HL-60/S4 treated with phorbol 12-myristate 13-acetate at 8.2 ng/mL for 4 days and 3 days (cell line): ENCODE data around the gene ARHGAP44.
"Not testable (repeated sequence)": the region's sequence is repeated elsewhere in the genome, so short reads cannot be mapped to it uniquely, and the experiment has no call there.

Experiments used
- in situ Hi-C: fragments of 300-500 bp; cut with MboI; formaldehyde crosslinking; loops from 2 replicates; pipeline ENCODE4 v1.15.0; 2022; ENCODE audit warnings: low sequenced_read_pairs

The ARHGAP44 gene

DNA sequence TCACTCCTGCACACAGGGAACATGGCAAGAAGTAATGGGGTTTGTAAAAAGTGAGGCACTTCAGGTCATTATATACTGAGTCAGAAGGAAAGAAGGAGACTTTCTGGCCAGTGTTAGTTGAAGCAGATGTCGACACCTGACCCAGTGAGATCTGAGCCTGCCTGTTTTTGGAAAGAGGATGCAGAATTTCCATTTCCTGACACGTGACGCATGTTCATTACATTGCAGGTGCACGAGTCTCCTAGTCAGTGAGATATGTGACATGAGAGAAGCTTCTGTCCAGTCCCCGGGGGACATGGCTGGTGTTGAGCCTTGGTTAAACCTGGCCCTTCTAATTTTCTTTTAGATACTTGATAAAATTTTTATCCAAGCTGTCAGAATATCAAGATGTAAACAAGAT is 166.2 kb downstream of the ARHGAP44 start:
- in situ Hi-C loops, result no loop called here

DNA sequence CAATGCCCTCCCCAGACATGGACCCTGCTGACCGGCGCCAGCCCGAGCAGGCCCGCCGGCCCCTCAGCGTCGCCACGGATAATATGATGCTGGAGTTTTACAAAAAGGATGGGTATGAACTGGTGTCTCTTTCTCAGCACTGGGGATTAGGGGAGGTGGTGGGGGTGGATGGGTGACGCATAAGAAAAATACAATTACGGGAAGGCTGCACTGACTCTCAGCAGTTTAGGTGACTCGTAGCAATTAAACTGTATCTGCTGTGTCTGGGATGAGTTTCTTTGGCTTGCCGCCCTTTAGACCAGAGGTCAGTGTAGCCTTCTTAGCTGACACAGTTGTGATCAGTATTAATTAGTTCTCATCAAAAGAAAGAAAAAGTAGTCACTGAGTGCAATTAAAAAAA is 169.5 kb downstream of the ARHGAP44 start:
- in situ Hi-C loops, result no loop called here

DNA sequence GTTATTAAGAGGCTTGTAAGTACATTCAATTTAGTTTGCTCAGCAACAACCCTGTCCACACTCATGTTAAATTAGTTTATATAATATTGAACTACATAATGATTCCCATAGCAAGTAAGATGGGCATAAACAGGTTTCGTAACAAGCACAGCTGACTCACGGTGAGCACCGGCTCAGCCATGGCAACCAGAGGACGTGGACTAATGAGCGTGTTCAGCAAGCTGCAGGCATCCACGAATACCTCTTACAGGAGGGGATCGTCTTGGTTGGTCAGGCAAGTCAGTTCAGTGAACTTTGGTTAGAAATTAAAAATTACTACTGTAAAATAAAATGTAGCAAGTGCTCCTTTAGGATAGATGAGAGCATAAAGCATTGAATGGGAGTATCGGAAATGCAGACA is 170.1 kb downstream of the ARHGAP44 start:
- in situ Hi-C loops, result no loop called here

DNA sequence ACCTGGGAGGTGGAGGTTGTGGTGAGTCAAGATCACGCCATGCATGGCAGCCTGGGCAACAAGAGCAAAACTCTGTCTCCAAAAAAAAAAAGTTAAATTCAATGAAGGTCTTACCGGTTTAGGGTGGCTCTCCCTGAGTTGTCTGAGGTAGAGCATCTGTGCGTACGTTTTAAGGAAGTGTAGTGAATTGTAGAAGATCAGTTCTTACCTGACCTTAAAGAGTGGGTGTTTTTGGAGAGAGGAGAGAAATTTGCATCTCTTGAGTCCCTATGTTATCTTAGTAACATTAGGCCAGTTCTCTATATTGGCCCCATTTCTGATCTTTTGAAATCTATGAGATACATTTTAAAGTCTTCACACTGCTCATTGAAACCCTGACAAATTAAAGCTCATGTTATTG is 172.4 kb downstream of the ARHGAP44 start:
- in situ Hi-C loops, result no loop called here

DNA sequence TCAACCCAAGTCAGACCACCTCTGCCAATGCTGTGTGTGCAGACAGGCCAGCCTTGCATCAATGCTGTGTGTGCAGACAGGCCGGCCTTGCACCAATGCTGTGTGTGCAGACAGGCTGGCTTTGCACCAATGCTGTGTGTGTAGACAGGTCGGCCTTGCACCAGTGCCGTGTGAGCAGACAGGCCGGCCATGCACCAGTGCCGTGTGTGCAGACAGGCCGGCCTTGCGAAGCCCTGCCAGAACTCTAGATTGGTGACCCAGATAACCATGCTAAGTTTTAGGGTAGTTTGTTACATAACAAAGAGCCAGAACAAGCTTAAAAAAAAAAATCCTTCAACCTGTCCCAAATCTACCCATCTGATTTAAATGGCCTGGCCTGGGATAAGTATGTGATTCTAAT is 174.2 kb downstream of the ARHGAP44 start:
- in situ Hi-C loops, result no loop called here

DNA sequence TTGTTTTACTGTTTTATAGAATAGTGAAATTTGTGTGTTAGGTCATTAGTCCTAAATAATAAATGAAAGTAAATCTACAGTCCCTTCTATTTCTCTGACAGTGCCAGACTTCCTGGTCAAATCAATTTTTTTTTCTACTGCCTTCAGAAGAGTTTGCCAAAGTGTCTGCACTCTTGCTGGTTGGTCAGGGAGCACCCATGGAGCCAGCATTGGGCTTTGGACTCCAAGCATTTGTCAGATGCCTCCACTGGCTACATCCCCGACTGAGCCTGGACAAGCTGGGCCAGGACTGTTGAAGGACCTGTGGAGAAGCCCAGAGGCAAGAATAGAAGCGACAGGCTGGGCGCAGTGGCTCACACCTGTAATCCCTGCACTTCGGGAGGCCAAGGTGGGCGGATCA is 174.9 kb downstream of the ARHGAP44 start:
- in situ Hi-C loops, result no loop called here

DNA sequence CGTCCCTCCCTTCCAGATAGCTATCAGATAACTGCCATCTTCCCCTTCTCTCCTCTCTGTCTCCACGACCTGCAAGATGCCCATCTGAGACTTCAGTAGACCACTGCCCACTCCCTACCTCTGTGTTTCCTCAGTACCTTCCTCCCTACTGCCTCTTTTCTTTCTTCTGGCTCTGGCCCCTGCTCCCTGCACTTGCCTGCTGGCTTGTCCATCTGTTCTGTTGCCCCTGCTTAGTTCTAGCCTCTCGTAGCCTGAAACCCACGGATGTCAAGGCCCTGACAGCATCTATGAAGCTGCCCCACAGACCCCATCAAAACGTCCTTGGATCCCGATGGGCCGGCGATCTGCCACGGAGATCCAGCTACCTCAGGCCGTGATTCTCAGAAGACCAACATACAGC is 175.5 kb downstream of the ARHGAP44 start:
- in situ Hi-C loops, result no loop called here

DNA sequence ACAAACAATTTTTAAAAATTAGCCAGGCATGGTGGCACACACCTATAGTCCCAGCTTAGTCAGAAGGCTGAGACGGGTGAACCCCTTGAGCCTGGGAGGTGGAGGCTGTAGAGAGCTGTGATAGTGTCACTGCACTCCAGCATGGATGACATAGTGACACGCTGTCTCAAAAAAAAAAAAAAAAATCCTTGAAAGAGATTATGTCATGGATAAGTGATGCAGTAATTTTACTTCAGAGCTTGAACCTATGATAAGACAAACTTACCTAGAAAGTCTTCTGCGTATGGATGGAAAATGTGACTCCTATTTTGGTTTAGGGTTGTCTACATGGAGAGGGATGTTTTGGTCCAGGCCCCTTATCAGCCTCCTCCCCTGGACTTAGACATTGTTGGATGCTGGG is 176.7 kb downstream of the ARHGAP44 start:
- in situ Hi-C loops, result no loop called here

DNA sequence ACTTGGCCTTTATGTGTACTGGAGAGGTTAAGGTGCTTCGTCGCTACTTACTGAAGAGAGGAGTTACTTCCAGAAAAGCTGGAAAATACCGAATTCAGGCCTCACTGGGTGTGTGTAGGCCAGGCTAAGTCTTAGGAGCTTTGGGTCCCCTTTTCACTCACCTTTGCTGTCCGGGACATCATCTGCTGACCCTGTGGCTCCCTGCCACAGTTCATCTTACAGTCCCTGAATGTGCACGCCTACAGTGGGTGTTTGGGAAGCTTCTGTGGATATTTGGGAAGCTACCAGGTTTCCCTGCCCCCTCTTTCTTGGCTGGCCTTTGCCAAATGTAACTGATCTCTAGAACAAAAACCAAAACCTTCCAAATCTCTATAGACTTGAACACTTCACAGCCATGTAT is 177.1 kb downstream of the ARHGAP44 start:
- in situ Hi-C loops, result no loop called here

DNA sequence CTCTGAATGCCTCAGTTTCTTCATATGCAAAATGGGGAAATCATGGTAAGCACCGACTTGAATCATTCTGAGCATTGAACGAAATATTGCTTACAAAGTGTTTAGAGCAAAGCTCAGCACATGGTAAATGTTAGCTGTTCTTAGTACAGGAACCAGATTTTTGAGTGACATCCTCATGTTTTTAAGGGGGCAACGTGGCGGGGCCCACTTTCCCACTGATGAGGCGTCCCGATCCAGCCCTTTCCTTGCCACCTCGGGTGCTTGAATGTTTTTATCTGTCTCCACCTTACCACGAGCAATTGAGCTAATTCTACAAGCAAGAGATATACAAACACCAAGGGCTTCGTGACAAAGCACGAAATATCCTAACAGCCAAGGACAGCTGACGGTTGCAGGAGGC is 178.7 kb downstream of the ARHGAP44 start:
- in situ Hi-C loops, result no loop called here

DNA sequence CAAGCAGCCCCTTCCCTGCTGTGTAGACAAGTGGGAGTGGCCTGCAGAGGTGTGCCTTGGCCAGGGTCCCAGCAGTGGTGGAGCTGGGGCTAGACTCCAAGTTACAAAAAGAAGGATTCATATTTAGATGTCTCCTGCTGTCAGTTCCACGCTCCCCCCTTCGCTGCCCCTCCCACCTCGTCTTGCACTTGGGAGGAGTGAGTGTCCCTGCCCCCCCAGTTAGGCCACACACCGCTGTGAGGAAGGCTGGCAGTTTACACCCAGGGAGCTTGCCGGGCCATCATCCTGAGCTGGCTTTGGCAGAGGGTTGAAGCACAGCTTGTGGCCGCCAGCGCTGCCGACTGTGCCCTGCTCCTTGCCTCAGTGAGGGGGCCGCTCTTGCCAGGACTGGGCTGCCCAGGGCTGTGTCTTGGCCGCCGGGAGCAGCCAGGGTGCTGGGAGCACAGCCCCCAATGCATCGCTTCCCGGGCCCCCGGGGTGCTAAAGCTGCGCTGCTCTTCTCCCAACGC is 184.3 kb downstream of the ARHGAP44 start:
- in situ Hi-C loops, result no loop called here

DNA sequence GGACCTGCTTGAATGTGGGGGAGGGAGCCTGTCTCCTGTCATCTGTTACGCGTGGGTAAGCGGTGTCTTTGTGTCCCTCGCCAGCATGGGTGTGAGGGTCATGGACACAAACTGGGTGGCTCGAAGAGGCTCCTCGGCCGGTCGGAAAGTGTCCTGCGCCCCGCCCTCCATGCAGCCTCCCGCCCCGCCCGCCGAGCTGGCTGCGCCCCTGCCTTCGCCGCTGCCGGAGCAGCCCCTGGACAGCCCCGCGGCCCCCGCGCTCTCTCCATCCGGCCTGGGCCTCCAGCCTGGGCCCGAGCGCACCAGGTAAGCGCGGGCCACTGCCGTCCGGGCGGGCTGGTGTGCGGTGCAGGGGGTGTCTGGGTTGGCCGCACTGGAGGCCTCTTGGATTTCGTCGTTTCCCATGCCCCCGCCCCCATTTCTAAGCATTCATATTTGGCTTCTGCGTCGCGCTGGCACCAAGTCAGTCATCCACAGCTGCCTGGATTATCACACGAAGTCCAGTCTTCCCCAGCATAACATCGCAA is 184.8 kb downstream of the ARHGAP44 start:
- in situ Hi-C loops, result no loop called here

DNA sequence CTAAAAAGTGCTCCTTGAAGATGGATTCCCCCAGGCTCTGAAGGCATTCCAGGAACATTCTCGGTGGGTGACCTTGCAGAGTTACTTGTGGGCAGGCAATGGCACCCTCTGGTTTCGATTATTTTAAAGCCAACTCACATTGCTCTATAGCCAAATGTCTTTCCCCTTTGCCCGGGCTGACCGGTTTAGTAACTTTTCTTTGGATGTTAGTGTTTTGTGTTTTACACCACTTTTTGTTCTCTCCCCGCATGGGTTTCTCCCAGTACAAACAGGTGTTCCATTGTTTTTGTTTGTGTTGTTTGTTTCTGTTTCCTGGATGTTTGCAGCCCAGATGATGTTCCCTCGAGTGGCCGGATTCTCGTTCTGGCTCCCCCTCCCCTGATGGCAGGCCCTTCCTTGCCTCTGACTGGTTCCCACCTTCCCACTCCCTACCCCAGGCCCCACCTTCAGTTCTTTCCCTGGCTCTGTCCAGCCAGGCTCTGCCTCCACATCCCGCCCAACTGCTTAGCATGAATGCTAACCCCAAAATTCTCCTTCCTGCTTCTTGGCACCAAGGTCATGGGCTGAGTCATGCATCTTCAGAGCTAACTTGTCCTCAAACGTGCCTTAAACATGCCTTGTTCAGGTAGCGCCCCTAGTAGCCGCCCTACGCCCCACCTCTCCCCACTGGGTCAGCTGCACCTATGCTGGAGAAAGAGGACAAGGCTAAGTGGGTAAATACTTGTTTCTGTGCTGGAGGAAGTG is 187.9 kb downstream of the ARHGAP44 start:
- in situ Hi-C loops, result no loop called here

DNA sequence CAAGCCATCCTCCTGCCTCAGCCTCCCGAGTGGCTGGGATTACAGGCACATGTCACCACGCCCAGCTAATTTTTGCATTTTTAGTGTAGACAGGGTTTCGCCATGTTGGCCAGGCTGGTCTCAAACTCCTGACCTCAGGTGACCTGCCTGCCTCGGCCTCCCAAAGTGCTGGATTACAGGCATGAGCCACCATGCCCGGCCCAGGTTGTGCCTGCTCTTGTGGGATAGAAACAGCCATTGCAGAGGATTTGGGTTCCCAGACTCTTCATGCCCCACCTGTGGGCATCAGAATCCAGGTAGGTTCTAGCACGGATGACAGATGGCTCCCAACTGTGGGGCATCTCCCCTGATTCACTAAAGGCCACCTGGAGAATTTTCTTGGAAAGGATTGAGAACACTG is 189.5 kb downstream of the ARHGAP44 start:
- in situ Hi-C loops, result not testable (repeated sequence)

DNA sequence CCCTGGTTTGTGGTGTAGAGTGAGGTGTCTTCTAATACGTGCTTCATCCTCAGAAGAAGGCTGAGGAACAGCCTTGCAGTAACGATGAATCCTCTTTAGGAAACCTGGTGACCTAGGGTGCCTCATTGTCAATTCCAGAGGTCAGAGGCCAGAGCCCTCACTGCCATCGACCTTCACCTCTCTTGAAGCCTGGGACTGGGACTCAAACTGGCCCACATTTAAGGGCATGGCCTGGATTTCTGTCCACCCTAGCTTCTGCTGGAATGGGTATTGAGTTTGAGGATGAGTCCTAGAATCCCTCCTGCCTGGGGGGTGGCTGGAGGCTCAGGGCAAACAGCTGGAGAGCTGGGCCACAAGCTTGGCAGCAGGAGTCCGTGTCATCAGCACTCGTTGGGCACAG is 189.9 kb downstream of the ARHGAP44 start:
- in situ Hi-C loops, result no loop called here

DNA sequence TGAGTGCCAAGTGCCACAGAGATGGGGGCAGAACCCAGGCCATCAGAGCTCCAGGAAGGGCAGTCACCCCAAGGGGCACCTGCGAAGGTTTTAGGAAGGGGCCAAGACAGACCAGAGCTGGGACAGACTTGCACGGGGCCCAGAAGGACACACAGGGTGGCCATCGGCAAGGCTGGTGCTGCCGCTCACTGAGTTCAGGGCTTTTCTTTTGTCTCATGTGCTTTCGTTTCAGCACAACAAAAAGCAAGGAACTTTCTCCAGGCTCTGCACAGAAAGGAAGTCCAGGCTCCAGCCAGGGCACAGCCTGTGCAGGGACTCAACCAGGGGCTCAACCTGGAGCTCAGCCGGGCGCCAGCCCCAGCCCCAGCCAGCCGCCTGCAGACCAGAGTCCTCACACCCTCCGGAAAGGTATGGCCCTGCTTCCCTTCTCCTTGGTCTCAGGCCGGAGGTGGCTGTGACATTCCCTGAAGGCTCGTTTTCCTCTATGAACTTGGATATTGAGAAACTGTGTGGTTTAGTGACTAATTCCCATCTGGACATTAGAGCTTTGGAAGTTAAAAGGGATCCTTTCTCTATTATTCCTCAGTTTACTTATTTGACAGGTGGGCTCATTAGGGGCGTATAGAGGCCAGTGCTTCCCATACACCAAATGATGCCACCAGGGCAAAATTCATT is 190.7 kb downstream of the ARHGAP44 start:
- in situ Hi-C loops, result no loop called here

DNA sequence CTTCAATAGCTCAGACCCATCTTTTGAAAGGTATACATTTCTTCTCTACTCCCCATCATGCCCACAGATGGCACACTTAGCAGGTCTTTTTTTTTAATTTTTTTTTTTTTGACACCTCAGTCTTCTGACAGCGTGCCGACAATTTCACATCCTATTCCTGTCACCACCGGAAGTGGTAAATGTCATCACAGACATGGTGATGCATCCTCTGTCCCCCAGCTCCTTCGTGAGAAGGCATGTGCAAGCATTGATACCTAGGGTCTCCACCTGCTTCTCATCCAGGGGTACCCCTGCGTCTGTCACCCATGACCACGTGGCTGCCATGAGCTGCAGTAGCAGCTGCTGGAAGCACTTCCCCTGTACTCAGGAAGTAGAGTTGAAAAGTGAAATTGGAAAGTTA is 192.9 kb downstream of the ARHGAP44 start:
- in situ Hi-C loops, result no loop called here

DNA sequence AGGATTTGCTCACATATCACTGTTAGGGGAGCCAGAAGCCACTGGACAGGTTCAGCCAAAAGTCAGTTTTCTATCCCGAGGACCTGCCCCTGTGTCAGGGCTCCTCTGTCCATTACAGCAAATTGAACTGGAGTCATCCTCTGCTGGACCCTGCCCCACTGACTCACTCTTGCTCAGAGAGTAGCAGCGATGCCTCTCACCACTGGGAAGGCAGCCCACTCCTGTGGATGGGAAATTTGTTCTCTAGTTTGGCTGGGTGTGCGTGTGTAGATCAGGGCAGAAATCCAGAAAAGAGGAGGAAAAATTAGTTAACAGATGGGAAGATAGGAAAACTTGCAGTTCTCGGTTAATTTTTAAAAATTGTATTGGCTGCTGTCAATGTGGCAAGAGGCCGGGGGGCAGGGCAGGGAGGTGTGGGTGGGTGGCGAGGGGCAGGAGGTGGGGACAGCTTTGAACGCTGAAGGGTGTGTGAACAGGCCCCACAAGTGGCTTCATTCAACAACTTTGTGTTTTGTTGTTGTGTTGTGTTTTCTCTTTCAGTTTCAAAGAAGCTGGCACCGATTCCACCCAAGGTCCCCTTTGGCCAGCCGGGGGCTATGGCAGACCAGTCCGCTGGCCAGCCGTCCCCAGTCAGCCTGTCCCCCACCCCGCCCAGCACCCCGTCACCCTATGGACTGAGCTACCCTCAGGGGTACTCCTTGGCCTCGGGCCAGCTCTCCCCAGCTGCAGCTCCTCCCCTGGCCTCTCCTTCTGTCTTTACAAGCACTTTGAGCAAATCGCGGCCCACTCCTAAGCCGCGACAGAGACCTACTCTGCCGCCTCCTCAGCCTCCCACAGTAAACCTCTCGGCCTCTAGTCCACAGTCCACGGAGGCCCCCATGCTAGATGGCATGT is 194.9 kb downstream of the ARHGAP44 start:
- in situ Hi-C loops, result no loop called here

DNA sequence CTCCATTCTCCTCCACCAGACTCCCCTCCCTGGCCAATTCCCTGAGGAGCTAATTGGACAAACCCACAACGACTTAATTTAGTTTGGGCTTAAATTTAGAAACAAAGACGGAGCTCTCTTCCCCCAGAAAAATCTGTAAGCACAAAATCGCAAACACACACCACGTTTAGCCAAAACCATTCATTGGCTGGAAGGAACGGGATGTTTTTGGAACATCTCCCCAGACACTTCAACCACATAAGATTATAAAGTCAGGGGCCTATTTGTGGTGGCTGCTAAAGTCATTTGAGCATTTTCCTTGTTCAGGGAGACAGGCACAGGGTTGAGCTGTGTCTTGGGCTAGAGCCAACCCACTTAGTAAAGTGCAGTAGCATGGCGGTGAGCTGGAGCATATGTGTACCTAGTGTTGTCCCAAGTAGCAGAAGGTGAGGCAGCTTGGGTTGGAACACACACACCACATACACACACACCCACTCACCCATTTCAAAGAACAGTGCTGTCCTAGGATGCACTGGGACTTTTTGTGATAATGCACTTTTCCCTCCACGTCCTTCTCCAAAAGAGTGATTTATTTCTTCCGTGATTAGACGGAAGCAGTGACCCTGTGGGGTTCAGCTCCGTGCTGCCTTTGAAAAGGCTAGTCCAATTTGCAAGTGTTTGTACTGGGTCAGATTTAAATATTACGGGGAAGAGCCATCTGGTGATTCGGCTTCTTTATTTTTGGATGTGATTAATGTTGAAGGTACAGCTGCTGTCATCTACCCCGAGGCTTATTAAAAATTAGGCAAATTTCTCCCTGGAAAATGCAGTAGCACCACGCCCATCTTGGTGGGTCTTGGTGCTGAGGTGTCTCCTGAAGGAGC is 196.4 kb downstream of the ARHGAP44 start:
- in situ Hi-C loops, result no loop called here

DNA sequence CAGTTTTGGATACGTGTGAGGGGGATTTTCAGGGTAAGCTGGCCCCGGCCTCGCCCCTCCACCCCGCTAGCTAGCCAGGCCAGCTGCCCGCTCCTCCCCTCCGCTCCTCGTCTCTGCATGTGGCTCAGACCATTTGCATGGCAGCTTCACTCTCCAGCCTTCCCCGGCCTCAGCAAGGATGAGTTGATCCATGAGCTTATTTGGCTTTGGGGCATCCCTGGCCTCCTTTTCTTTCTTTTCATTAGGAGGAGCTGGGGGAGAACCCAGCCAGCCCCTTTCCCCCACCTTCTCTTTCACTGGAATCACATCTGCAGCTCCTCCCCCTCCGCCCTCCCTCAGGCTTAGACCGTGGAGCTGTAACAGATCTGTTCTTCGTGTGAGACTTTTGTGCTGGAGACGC is 197.8 kb downstream of the ARHGAP44 start:
- in situ Hi-C loops, result no loop called here
